ENCODE data around the gene PLEKHM3.
"Not testable (repeated sequence)": the region's sequence is repeated elsewhere in the genome, so short reads cannot be mapped to it uniquely, and the experiment has no call there.

The PLEKHM3 gene

DNA sequence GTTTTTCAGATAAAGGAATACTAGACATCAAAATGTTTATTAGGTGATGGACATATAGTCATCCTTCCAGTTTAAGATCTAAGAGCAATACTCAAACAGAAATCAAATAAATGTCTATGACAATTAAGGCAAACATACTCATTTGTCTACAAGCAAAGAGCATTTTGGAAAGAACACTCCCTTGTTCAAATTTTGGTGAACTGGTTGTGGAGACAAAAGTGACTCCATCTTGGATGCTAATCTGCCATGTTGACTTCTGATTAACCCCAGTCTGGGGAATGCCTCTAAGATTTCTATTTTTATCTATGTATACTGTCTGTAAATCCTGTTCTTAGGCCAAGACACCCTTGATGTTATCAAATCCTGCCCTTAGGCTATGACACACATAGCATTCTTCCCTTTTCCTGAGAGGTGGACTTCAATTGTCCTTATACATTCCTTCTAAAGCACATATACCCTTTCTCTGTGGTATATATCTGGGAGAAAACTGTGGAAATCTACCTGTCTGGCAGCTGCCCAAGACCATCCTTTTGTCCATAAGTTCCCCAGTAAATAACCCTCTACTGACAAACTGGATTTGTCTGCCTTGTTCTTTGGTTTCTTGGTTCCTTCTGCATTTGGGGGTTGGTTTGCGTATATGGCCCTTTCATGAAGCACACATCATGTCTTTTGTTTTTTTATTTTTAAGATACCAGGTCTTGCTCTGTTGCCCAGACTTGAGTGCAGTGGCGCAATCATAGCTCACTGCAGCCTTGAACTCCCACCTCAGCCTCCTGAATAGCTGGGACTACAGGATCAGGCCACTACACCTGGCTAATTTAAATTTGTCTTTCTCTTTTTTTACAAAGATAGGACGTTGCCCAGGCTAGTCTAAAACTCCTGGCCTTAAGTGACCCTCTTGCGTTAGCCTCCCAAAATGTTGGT, 12.5 kb upstream of the PLEKHM3 start:
- DNase-seq, result no peak

DNA sequence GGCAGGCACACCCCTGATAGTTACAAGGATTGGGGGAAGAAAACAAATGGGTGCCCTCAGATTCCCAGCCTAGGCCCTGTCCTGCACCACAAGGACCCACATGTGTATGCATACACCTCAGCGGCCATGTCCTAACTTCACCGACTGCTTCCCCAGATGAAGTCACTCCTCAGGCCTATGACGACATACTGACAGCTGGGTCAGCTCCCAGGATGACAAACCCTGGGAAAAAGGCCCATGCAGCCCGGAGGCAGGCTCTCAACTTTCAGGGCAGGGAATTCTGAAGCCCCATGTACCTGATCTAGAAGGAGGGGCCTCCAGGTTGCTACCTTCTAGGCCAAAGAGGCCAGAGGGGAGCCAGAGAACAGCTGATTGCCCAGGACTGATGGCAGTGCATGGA, 11.0 kb upstream of the PLEKHM3 start:
- DNase-seq, result no peak

DNA sequence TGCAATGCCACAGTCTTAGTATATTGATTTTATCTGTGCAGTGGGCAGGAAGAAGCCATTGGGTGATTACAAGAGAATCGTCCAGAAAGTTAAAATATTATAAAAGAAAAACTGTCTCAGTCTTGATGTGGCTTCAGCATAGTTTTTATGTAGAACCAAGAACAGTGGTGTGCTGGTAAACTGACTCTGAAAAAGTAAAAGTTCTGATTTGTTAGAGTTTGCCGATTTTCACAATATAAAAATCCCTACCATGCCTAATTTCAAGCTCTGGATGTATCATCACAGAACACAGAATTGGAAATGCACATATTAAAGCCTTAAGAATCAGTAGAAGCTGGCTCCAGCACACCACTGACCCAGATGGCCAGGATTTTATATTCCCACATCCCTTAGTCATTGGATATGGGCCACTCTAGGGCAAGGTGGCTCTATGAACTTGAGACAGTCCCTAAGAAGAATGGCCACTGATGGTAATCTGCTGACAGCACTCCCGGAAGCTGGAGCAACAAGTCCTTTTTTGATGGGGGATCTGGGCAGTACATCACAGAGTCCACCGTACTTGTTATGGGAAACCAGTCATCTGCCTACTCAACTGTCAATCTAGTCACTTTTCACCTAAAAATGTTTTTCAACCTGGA, 9.3 kb upstream of the PLEKHM3 start:
- DNase-seq, result no peak

DNA sequence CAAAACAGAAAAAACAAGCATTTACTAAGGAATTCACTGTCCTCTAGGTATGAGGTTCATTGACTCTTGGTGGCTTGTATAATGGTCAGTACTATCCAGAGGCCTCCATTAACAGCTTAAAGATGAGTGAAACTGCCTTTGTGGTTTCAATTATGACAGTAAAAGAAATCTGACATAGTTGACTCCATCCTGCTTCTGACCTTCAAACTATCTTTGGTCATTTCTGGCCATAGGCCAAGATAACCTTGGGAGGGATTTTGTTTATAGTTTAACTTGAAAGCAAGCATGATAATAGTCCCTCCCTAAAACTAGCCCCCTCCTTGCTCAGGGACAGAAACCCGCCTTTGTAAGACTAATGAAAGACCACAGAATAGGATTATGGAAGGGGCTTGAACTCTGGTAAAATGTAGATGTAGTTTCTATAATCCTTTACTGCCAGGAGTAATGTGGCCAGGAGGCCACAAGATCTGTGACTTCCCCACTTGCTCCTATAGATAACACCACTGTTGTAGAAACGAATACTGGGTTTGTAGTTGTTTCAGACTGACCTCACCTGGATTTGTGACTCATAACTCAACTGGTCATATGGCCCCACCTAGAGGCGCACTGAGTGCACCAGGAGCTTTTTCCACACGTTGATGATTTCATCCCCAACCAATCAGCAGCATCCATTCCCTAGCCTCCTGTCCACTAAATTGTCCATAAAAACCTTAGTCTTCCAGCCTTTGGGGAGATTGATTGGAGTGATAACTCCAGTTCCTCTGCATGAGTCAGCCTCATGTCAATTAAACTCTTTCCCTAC, 8.6 kb upstream of the PLEKHM3 start:
- DNase-seq, result peak; percentile 42

DNA sequence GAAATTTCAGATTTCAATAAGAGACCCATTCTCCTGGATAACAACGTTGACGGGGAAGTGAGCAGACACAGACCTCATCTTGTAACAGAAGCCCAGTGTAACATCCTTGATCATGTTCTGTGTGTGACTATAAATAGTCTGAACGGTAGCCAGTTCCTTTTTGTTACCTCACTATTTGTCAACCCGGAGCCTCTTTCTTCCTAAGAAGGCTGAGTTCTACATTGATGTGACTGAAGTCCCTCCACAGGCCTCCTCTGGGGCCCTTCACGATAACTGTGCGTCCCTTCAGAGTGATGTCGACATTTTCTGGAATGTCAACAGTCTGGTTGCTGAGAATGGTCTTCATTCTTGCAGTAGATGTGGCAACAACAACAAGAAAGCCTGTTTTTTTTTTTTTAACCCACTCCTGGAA, 6.3 kb upstream of the PLEKHM3 start:
- DNase-seq, result peak; percentile 3

DNA sequence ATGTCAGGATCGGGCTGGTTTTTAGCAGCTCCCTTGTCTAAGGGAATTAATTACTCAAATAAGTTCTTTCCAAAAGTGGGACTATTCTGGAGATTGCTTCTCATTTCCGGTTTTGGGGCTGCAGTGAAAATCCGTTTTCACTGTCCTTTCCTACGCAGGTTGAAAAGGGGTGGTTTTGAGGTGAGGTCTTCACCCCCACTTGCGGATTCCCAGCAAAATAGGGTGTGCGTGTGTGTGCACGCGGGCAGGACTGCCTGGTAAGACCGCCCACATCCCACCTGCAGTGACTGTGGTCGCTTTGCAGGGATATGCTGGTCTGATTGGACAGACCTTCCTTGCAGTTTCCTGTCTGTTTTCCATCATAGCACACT, 472 bp upstream of the PLEKHM3 start:
- DNase-seq, result no peak

DNA sequence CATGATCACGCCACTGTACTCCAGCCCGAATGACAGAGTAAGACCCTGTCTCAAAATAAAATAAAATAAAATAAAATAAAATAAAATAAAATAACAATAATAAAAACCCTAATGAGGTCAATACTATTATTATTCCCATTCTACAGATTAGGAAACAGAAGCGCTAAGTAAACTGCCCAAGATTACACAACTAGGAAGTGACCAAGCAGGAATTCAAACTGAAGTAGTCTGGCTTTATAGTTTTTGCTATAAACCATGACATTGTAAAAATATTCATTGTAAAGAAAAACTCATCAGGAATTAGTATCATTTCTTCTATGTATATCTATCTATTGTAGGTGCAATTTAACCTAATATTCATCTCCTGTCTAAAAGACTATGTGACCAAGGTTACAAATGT, 1.2 kb downstream of the PLEKHM3 start:
- no peak for DNase-seq

DNA sequence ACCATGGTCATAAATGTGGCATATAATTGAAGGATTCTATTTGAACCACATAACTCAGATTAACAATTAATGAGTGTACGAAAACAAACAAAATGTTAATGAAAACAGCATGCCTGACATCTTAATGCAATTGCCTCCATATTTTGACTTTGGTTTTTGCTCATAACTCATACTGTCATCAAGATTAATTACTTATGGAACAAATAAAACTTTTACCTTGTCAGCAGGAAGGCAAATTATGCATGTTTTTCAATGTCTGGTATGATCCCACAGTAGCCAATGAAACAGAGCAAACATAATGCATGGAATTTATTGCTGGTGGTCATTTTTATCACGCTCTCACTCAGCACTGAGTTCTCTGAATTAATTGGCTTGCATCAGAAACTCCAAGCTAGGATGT, 5.1 kb downstream of the PLEKHM3 start:
- DNase-seq, result no peak

DNA sequence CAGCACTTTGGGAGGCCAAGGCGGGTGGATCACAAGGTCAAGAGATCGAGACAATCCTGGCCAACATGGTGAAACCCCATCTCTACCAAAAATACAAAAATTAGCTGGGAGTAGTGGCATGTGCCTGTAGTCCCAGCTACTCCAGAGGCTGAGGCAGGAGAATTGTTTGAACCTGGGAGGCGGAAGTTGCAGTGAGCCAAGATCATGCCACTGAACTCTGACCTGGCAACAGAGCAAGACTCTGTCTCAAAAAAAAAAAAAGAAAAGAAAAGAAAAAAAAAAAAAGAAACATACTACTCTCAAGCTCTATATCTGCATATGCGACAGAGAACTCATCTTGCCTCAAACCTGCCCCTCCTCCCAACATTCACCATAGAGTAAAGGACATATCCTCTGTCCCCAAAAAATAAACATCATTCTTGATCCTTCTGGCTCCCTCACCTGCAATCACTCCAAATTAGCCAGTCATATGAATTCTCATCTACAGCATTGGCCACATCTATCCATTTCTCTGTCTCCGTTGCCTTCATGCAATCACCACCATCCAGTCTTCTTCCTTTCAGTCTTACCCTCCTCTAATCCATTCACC, 7.1 kb downstream of the PLEKHM3 start:
- not testable (repeated sequence) for DNase-seq

DNA sequence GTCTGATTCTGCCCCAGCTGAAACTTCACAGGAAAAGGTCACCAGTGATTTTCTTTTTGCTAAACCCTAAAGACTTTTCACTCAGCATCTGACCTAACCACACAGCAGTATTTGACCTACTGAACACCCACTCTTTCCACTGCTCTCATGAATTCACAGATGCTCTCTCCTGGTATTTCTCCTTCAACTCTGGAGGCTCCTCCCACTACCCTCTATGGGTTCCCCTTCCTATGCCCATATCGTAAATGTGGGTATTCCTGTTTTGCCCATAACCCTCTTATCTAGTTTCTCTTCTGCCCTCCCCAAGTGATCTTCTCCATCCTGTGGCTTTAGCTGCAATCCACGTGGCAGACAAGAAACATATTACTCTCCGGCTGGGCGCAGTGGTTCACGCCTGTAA, 7.6 kb downstream of the PLEKHM3 start:
- no peak for DNase-seq

DNA sequence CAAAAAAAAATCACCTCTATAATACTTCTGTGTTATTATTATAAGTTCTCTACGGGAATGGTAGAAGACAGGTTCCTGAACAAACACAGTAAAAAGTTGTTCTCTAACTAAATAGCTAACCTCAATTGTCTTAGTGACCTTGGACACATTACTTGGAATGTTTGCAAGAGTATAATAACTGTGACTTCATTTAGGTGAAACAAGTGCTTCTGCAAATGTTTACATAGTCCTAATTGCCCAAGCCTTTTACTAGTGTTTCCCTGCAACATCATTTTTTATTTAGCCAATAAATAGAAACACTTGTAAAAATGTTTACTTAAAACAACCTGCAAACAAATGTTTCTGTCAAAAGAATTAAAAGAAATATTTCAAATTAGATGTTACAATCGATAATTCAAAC, 9.9 kb downstream of the PLEKHM3 start:
- no peak for DNase-seq

DNA sequence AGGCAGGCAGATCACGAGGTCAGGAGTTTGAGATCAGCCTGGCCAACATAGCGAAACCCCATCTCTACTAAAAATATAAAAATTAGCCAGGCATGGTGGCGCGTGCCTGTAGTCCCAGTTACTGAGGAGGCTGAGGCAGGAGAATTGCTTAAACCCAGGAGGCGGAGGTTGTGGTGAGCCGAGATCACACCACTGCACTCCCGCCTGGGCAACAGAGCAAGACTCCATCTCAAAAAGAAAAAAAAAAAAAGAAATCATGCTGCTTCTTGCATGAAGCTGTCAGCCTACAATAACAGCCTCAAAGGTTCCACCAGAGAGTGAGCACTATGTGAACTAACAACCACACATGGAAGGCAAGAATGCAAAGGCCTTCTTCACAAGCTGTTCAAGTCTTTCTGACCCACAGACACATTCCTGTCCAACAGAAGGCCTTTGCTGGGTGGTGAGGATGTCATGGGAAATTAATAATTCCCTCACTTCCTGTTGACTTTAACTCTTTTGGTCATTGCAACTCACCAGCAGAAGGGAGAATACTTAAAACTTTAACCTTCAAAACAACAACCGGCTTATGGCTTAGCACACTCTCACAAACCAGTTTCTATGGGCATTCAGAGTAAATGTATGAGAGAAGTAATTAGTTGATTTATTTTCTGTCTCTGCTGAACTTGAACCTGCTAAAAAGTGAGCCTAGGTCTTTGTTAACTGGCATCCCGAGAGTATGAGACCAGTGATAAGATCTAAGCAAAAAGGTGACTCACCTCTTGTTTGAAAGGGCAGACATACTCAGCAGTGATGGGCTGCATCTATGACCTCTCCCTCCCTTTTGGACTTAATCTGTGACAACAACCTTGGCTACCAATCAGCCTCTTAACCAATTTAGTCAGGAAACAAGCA, 11.8 kb downstream of the PLEKHM3 start:
- no peak for DNase-seq

DNA sequence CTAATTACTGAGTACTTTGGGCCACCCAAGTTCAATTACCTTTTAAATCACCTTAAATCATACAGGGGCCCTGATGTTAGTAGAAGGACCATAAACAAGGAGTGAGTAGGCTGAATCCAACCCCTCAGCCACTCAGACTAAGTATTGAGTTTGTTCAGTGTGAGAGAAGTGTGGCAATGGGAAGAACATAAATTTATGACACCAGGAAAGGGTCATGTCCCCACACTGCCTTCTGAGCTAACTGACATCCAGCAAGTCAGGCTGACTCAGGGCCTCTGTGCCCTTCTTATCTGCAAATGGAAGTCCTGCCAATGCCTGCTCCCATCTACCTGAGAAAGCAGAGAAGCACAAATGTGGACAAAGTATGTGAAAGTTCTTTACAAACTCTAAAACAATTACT, 12.9 kb downstream of the PLEKHM3 start:
- no peak for DNase-seq

DNA sequence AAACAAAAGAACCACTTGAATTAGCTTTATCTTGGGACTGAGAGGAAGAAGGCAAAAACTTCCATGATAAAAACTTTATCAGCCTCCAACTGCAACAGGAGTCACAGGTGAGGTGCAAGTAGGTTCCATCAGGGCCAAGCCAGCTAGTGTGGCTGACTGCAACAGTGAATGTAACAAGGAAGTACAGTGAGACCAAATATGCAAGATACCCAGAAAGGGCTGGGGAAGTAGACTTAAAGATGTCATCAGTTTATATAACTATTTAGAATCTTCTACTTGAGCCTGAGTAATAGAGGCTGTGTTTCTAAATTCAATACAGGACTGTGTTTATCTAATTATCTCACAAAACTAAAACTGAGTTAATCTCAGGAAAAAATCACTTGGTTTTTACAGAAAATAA, 14.8 kb downstream of the PLEKHM3 start:
- DNase-seq, result no peak

DNA sequence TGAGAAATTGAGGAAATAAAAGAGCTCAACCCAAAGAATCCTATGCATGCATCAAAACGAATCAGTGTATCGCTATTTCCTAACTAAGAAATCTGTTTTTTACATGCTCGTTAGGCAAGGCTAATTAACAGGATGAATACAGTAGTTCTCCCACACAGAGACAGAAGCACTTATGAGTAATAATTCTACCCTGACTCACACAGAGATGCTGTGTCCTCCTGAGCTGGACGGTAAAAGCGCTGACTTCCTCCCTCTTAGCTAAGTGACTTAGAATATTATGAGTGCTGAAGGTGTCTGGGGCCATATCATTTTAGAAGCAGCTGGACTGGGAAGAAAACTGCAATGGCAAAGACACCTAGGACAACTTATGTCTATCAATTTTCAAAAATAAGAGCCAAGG, 18.5 kb downstream of the PLEKHM3 start:
- DNase-seq, result no peak

DNA sequence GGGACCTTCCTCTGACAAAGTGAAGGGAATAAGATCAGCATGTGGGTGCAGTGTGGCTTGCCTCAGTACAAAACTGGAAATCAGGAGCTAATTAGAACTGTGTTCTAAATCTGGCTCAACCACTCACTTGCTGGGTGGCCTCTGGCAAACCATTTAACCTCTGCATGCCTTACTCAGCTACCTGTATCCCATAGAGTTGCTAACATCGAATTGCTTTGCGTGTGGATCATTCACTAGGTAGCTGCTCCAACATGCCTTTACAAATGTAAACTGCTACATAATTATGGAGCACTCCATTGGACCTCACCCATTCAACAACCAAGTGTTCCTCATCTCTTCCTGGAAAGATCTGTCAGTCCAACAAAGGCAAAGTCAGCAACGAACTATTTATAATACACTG, 19.0 kb downstream of the PLEKHM3 start:
- no peak for DNase-seq

DNA sequence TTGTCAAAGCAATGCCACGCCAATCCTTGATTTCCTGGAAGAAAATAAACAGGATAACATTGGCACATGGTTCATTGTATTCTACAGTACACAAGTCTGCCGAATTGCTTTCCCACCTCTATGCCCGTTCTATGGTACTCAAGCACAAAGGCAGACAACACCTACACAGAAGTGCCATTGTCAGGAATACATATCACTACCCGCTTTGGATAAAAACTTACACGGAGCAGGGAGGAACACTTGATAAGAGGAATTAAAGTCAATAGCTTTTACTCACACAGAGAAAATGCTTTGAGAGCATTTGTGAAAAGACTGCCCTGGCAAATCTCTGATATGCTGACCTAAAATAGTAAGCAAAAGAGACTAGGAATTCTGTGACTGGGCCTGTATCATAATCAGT, 23.4 kb downstream of the PLEKHM3 start:
- no peak for DNase-seq

DNA sequence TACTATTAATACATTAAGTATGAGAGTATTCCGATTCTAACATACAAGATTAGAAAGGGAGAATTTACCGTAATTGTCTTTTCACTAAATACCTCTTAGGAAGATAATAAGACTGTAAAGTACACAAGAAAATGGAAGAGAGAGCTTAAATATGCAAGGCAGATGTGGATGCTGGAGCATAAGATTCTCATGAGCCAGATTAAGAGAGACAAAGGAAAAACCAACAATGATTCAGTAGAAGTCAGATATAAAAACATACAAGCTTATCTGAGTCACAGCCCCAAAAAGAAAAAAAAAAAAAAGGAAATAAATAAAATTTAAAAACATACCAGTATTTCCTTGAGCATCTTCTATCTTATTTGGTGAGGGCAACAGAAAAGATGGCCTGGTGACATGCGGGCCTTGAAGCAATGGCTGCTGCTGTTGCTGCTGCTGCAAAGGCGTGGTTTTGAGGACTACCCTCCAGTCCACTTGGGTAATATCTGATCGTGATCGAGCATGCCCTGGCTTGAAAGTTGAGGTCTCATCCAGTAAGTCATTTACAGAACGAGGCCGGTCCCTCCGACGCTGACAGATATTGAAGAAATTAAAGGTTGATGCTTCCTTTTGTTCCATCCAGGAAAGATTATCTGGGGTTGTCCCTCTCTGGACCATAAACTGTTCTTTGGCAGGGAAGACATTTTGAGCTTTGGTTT, 24.5 kb downstream of the PLEKHM3 start:
- DNase-seq, result no peak

DNA sequence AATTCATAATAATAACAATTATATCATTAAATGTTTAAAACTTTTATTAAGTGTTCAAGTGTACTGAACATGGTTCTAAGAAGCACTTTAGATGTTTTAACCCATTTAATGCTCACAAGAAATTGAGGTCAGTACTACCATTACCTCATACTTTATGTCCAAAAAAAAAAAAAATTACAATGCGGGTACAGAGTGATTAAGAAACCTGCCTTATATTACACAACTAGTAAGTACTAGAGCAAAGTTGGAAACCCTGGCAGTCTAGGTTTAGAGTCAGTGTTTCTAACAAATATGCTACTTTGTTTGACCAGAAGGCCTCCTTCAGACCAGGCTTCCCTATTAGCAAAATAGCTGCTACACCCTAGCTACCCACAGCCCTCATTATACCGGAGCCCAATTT, 28.5 kb downstream of the PLEKHM3 start:
- no peak for DNase-seq

DNA sequence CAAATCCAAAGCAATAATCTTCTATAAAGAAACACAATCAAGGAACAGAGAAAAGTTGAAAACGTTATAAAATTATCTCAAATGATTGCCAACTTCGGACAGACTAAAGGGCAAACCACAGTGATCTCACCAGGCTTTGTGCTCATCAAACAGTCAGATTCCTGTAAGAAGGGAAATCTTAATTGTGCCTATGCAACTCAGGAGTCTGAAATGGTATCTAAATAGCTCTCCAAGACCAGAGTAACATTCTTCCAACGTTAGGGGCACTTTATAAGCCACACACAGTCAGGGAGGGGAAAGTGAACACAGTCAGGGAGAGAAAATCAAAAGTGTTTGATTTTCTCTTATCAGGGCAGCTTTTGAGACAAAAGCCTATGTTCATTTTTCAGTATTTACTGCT, 29.4 kb downstream of the PLEKHM3 start:
- no peak for DNase-seq

DNA sequence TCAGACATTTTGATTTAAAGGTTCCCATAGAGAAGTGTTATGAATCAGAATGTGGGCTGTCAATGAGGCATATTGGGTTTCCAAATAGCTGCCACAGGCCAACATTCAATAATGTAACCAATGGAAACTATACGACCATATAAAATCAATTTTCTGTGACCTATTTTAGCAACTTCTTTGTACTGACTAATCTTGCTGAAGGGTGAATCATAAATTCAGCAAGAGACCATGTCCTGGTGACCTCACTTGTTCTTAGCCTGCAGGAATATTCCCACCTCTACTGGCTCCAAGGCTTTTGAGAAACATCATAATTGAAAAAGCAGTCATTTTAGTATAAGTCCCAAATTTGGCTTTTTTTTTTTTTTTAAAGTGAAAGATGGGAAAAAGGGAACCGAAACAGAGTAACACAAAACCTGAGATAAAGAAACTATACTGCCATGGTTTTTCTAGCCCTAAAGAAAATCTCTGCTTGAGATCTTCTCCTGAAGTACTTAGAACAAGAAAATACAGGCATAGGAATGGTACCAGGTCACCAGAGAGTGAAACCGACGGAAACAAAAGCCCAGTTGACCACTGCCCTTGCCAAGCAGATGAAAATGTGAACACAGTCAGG, 32.1 kb downstream of the PLEKHM3 start:
- DNase-seq, result no peak

Measured in CD4-positive, alpha-beta T cell treated with Interleukin-12 subunit alpha and Interleukin-12 subunit beta, for 1 hour (primary cell).